Measurements from ENCODE around the gene CCL5. TPM values are rescaled to one million over a fixed set of nuclear protein-coding genes. Genes with fewer than 3 reads are reported as not detected.

The CCL5 gene
- total and polyA plus RNA-seq, 10 of the 15 experiments (the other 5 are each of a cell fraction or from before 2014, with no cell fraction given), result 45.7 to 186 (median 90.8) TPM

DNA sequence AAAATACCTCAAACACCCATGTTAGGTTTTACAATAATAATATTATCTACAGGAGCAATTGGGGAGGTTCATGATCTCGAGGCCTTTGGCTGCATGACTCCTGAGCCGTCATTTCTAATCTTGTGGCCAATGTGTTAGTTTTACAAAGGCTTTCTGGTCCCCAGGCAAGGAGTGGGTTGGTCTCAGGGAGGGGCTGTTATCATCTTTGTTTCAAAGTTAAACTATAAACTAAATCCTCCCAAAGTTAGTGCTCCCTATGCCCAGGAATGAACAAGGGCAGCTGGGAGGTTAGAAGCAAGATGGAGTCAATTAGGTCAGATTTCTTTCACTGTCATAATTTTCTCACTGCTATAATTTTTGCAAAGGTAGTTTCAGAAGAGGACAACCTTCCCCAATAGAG, 9.1 kb upstream of the CCL5 start:
- ChIA-PET SMC1A (ENCODE audit: uncharacterized antibody, unreplicated experiment) (interaction anchor here (0.8 to 11.3 kb wide), 10 partner anchors 11 to 61 kb away, joined by 3 to 155 read pairs (median 4); partner anchors contain the start of genes CCL5, HEATR9 and RDM1), POLR2A (interaction anchor here (0.6 to 4.7 kb wide), 3 partner anchors 10 to 58 kb away, joined by 5 to 56 read pairs (median 33); partner anchors contain the start of gene CCL5), RAD21 (ENCODE audit: unreplicated experiment) (interaction anchor here (1.6 to 9.4 kb wide), 3 partner anchors 12 to 42 kb away, joined by 5 to 125 read pairs (median 17); partner anchors contain the start of gene CCL5), CTCF (interaction anchor here (0.8 to 2.3 kb wide), 9 partner anchors 9 to 41 kb away, joined by 3 to 12 read pairs (median 3); partner anchors contain the start of gene CCL5)
- no peak overlapping the region for H2AFZ ChIP-seq (ENCODE audit: control insufficient read depth, low read depth, low read length)
- FAIRE-seq, result no peak
- H3K4me2 ChIP-seq (ENCODE audit: control insufficient read depth, insufficient read depth), result no peak overlapping the region
- H4K20me1 ChIP-seq (ENCODE audit: control insufficient read depth, insufficient read depth), result no peaks in the 10 kb centered on the region
- ATAC-seq, result peak; percentile 56
- H3K27me3 ChIP-seq (replicated peaks in 1 of 2; ENCODE audit: control insufficient read depth in 2 of 2, insufficient read depth in 2 of 2, low read length in 1 of 2), result no peaks in the 10 kb centered on the region
- BruUV-seq (replicated peaks), result no TSS peak
- H3K27ac ChIP-seq (ENCODE audit: control insufficient read depth, insufficient read depth), result no peak overlapping the region
- no peak overlapping the region for H3K9ac ChIP-seq (ENCODE audit: control insufficient read depth, insufficient read depth, low read length)
- no peaks in the 10 kb centered on the region for H3K36me3 ChIP-seq (ENCODE audit: control insufficient read depth in 2 of 2, insufficient read depth in 2 of 2, low read length in 1 of 2)
- WGBS (ENCODE audit: insufficient coverage, insufficient replicate concordance, low lambda C conversion rate, missing lambda C conversion rate), result 47% methylated on average over 2 of the region's 2 CpGs
- intact Hi-C loops (cut with micrococcal nuclease; ENCODE audit: unreplicated experiment) (no loop called here), in situ Hi-C loops (cut with MboI) (no loop called here)
- no peak overlapping the region for H3K4me3 ChIP-seq
- DNase-seq (ENCODE audit: low read depth, low spot score), result no peak
- H3K4me1 ChIP-seq (ENCODE audit: control insufficient read depth, insufficient read depth, low read length), result peaks cover 28% of the 10 kb centered on the region
- H3K79me2 ChIP-seq (ENCODE audit: control insufficient read depth, insufficient read depth, low read length), result no peaks in the 10 kb centered on the region
- no peaks in the 10 kb centered on the region; the same call in 2 of the 3 replicates for H3K9me3 ChIP-seq (replicated peaks; ENCODE audit: control insufficient read depth, insufficient read depth, low read length)
- TF ChIP-seq, protein P1, sequence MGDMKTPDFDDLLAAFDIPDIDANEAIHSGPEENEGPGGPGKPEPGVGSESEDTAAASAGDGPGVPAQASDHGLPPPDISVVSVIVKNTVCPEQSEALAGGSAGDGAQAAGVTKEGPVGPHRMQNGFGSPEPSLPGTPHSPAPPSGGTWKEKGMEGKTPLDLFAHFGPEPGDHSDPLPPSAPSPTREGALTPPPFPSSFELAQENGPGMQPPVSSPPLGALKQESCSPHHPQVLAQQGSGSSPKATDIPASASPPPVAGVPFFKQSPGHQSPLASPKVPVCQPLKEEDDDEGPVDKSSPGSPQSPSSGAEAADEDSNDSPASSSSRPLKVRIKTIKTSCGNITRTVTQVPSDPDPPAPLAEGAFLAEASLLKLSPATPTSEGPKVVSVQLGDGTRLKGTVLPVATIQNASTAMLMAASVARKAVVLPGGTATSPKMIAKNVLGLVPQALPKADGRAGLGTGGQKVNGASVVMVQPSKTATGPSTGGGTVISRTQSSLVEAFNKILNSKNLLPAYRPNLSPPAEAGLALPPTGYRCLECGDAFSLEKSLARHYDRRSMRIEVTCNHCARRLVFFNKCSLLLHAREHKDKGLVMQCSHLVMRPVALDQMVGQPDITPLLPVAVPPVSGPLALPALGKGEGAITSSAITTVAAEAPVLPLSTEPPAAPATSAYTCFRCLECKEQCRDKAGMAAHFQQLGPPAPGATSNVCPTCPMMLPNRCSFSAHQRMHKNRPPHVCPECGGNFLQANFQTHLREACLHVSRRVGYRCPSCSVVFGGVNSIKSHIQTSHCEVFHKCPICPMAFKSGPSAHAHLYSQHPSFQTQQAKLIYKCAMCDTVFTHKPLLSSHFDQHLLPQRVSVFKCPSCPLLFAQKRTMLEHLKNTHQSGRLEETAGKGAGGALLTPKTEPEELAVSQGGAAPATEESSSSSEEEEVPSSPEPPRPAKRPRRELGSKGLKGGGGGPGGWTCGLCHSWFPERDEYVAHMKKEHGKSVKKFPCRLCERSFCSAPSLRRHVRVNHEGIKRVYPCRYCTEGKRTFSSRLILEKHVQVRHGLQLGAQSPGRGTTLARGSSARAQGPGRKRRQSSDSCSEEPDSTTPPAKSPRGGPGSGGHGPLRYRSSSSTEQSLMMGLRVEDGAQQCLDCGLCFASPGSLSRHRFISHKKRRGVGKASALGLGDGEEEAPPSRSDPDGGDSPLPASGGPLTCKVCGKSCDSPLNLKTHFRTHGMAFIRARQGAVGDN (IDR thresholded peaks at IDR 0.05), result peak; percentile 61
- TF ChIP-seq, protein P2, sequence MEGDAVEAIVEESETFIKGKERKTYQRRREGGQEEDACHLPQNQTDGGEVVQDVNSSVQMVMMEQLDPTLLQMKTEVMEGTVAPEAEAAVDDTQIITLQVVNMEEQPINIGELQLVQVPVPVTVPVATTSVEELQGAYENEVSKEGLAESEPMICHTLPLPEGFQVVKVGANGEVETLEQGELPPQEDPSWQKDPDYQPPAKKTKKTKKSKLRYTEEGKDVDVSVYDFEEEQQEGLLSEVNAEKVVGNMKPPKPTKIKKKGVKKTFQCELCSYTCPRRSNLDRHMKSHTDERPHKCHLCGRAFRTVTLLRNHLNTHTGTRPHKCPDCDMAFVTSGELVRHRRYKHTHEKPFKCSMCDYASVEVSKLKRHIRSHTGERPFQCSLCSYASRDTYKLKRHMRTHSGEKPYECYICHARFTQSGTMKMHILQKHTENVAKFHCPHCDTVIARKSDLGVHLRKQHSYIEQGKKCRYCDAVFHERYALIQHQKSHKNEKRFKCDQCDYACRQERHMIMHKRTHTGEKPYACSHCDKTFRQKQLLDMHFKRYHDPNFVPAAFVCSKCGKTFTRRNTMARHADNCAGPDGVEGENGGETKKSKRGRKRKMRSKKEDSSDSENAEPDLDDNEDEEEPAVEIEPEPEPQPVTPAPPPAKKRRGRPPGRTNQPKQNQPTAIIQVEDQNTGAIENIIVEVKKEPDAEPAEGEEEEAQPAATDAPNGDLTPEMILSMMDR (IDR thresholded peaks at IDR 0.05 in 2 of 3, conservative IDR thresholded peaks at IDR 0.05 in 1 of 3; ENCODE audit: control insufficient read depth in 2 of 3, extremely low read depth in 1 of 3, insufficient read depth in 1 of 3, low read depth in 3 of 3, low read length in 3 of 3), result no peak
- TF ChIP-seq, protein P3, sequence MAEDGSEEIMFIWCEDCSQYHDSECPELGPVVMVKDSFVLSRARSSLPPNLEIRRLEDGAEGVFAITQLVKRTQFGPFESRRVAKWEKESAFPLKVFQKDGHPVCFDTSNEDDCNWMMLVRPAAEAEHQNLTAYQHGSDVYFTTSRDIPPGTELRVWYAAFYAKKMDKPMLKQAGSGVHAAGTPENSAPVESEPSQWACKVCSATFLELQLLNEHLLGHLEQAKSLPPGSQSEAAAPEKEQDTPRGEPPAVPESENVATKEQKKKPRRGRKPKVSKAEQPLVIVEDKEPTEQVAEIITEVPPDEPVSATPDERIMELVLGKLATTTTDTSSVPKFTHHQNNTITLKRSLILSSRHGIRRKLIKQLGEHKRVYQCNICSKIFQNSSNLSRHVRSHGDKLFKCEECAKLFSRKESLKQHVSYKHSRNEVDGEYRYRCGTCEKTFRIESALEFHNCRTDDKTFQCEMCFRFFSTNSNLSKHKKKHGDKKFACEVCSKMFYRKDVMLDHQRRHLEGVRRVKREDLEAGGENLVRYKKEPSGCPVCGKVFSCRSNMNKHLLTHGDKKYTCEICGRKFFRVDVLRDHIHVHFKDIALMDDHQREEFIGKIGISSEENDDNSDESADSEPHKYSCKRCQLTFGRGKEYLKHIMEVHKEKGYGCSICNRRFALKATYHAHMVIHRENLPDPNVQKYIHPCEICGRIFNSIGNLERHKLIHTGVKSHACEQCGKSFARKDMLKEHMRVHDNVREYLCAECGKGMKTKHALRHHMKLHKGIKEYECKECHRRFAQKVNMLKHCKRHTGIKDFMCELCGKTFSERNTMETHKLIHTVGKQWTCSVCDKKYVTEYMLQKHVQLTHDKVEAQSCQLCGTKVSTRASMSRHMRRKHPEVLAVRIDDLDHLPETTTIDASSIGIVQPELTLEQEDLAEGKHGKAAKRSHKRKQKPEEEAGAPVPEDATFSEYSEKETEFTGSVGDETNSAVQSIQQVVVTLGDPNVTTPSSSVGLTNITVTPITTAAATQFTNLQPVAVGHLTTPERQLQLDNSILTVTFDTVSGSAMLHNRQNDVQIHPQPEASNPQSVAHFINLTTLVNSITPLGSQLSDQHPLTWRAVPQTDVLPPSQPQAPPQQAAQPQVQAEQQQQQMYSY (CRISPR knock-in tag; IDR thresholded peaks at IDR 0.05), result no peak
- no peak for TF ChIP-seq TARDBP (IDR thresholded peaks at IDR 0.05; ENCODE audit: borderline replicate concordance)
- TF ChIP-seq CHD4 (IDR thresholded peaks at IDR 0.05), result no peak
- no peak for TF ChIP-seq ZNF217 (IDR thresholded peaks at IDR 0.05)
- TF ChIP-seq SIN3A (IDR thresholded peaks at IDR 0.05; ENCODE audit: low read depth, low read length), result no peak
- TF ChIP-seq MTA2 (IDR thresholded peaks at IDR 0.05; ENCODE audit: low read depth), result peak; percentile 43; the same call in 1 of the 2 replicates
- TF ChIP-seq IKZF1 (conservative IDR thresholded peaks at IDR 0.05), result peak; percentile 27; the same call in 1 of the 2 replicates
- peak; percentile 6; the same call in 1 of the 2 replicates for TF ChIP-seq NBN (IDR thresholded peaks at IDR 0.05)
- peak; percentile 40; the same call in 1 of the 2 replicates for TF ChIP-seq ATF7 (IDR thresholded peaks at IDR 0.05; ENCODE audit: low read depth)
- TF ChIP-seq, protein P4, sequence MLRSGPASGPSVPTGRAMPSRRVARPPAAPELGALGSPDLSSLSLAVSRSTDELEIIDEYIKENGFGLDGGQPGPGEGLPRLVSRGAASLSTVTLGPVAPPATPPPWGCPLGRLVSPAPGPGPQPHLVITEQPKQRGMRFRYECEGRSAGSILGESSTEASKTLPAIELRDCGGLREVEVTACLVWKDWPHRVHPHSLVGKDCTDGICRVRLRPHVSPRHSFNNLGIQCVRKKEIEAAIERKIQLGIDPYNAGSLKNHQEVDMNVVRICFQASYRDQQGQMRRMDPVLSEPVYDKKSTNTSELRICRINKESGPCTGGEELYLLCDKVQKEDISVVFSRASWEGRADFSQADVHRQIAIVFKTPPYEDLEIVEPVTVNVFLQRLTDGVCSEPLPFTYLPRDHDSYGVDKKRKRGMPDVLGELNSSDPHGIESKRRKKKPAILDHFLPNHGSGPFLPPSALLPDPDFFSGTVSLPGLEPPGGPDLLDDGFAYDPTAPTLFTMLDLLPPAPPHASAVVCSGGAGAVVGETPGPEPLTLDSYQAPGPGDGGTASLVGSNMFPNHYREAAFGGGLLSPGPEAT (IDR thresholded peaks at IDR 0.05; ENCODE audit: low read depth), result peak; percentile 33; the same call in 1 of the 2 replicates

All from GM12878 (cell line).